Measurements from ENCODE around the gene BAD. TPM values are rescaled to one million over a fixed set of nuclear protein-coding genes. Genes with fewer than 3 reads are reported as not detected.

BAD gene
- total RNA-seq, 1 experiment from 2014 or later: 34.7 TPM

- Mint-ChIP-seq H3K4me3 (peak overlapping the region; percentile 90), H3K27me3 (ENCODE audit: low read depth) (no peaks in the 10 kb centered on the region), H3K27ac (peak overlapping the region; percentile 45), H3K36me3 (peaks cover 3% of the 10 kb centered on the region), H3K9me3 (no peaks in the 10 kb centered on the region), H3K4me1 (peaks cover 42% of the 10 kb centered on the region)
- CTCF ChIA-PET: interaction anchor here (0.5 to 5.3 kb wide), 22 partner anchors 10 to 1519 kb away, joined by 3 to 75 read pairs (median 12); partner anchors contain the start of genes CATSPERZ, CCDC88B, DNAJC4 and ESRRA
- ATAC-seq: no peak
- POLR2A ChIA-PET: interaction anchor here (0.6 to 3.7 kb wide), 10 partner anchors 9 to 52 kb away, joined by 3 to 25 read pairs (median 4); partner anchors contain the start of genes FKBP2, NUDT22 and TRPT1
- TF ChIP-seq, protein P1, sequence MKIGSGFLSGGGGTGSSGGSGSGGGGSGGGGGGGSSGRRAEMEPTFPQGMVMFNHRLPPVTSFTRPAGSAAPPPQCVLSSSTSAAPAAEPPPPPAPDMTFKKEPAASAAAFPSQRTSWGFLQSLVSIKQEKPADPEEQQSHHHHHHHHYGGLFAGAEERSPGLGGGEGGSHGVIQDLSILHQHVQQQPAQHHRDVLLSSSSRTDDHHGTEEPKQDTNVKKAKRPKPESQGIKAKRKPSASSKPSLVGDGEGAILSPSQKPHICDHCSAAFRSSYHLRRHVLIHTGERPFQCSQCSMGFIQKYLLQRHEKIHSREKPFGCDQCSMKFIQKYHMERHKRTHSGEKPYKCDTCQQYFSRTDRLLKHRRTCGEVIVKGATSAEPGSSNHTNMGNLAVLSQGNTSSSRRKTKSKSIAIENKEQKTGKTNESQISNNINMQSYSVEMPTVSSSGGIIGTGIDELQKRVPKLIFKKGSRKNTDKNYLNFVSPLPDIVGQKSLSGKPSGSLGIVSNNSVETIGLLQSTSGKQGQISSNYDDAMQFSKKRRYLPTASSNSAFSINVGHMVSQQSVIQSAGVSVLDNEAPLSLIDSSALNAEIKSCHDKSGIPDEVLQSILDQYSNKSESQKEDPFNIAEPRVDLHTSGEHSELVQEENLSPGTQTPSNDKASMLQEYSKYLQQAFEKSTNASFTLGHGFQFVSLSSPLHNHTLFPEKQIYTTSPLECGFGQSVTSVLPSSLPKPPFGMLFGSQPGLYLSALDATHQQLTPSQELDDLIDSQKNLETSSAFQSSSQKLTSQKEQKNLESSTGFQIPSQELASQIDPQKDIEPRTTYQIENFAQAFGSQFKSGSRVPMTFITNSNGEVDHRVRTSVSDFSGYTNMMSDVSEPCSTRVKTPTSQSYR (CRISPR knock-in tag; IDR thresholded peaks at IDR 0.05): 0 out of 2 replicates have a peak, but pooled peaks have one; percentile 33
- TF ChIP-seq AFF4 (CRISPR knock-in tag; IDR thresholded peaks at IDR 0.05; ENCODE audit: borderline replicate concordance) (no peak), EMX1 (CRISPR knock-in tag; IDR thresholded peaks at IDR 0.05) (no peak), SP1 (CRISPR knock-in tag; conservative IDR thresholded peaks at IDR 0.05) (peak; percentile 58), E2F5 (CRISPR knock-in tag; IDR thresholded peaks at IDR 0.05) (0 out of 2 replicates have a peak, but pooled peaks have one; percentile 49), MXD4 (CRISPR knock-in tag; IDR thresholded peaks at IDR 0.05; ENCODE audit: borderline replicate concordance) (no peak), HMGXB4 (CRISPR knock-in tag; IDR thresholded peaks at IDR 0.05) (0 out of 2 replicates have a peak, but pooled peaks have one; percentile 53)
- TF ChIP-seq, protein P2, sequence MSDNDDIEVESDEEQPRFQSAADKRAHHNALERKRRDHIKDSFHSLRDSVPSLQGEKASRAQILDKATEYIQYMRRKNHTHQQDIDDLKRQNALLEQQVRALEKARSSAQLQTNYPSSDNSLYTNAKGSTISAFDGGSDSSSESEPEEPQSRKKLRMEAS (CRISPR knock-in tag; IDR thresholded peaks at IDR 0.05): 0 out of 2 replicates have a peak, but pooled peaks have one; percentile 15
- TF ChIP-seq, protein P3, sequence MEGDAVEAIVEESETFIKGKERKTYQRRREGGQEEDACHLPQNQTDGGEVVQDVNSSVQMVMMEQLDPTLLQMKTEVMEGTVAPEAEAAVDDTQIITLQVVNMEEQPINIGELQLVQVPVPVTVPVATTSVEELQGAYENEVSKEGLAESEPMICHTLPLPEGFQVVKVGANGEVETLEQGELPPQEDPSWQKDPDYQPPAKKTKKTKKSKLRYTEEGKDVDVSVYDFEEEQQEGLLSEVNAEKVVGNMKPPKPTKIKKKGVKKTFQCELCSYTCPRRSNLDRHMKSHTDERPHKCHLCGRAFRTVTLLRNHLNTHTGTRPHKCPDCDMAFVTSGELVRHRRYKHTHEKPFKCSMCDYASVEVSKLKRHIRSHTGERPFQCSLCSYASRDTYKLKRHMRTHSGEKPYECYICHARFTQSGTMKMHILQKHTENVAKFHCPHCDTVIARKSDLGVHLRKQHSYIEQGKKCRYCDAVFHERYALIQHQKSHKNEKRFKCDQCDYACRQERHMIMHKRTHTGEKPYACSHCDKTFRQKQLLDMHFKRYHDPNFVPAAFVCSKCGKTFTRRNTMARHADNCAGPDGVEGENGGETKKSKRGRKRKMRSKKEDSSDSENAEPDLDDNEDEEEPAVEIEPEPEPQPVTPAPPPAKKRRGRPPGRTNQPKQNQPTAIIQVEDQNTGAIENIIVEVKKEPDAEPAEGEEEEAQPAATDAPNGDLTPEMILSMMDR (IDR thresholded peaks at IDR 0.05): peak; percentile 23; the same call in 1 of the 2 replicates
- DNase-seq (ENCODE audit: low spot score): peak; percentile 67
Observed at GRCh38 chr11:64252003-64252872, 32.2 kb downstream of the BAD start.

- Mint-ChIP-seq H3K4me3 (peak overlapping the region; percentile 90), H3K27ac (peak overlapping the region; percentile 45; the same call in 1 of the 2 replicates), H3K27me3 (ENCODE audit: low read depth) (no peaks in the 10 kb centered on the region), H3K36me3 (peaks cover 2% of the 10 kb centered on the region), H3K9me3 (no peaks in the 10 kb centered on the region), H3K4me1 (peaks cover 42% of the 10 kb centered on the region)
- no peak for ATAC-seq
- no peak for DNase-seq (ENCODE audit: low spot score)
- TF ChIP-seq MXD4 (CRISPR knock-in tag; IDR thresholded peaks at IDR 0.05; ENCODE audit: borderline replicate concordance) (no peak), ZBTB21 (CRISPR knock-in tag; IDR thresholded peaks at IDR 0.05; ENCODE audit: borderline replicate concordance) (no peak), ELF4 (CRISPR knock-in tag; IDR thresholded peaks at IDR 0.05; ENCODE audit: low read depth) (no peak), ZNF416 (CRISPR knock-in tag; IDR thresholded peaks at IDR 0.05) (no peak), USF1 (CRISPR knock-in tag; IDR thresholded peaks at IDR 0.05) (no peak)
- TF ChIP-seq, protein P4, sequence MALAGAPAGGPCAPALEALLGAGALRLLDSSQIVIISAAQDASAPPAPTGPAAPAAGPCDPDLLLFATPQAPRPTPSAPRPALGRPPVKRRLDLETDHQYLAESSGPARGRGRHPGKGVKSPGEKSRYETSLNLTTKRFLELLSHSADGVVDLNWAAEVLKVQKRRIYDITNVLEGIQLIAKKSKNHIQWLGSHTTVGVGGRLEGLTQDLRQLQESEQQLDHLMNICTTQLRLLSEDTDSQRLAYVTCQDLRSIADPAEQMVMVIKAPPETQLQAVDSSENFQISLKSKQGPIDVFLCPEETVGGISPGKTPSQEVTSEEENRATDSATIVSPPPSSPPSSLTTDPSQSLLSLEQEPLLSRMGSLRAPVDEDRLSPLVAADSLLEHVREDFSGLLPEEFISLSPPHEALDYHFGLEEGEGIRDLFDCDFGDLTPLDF (CRISPR knock-in tag; IDR thresholded peaks at IDR 0.05): no peak
- ChIA-PET CTCF (interaction anchor here (0.5 to 5.3 kb wide), 22 partner anchors 9 to 379 kb away, joined by 3 to 75 read pairs (median 14); partner anchors contain the start of genes CATSPERZ, CCDC88B, DNAJC4 and ESRRA), POLR2A (interaction anchor here (0.6 to 3.7 kb wide), 6 partner anchors 10 to 35 kb away, joined by 3 to 25 read pairs (median 6); partner anchors contain the start of genes NUDT22 and TRPT1)
Observed at GRCh38 chr11:64251753-64252002, 32.8 kb downstream of the BAD start.
